ENCODE data around the gene AKR1D1. TPM values are rescaled to one million over a fixed set of nuclear protein-coding genes. Genes with fewer than 3 reads are reported as not detected.

Gene AKR1D1
- total and polyA plus RNA-seq, 4 donors: not detected

DNA sequence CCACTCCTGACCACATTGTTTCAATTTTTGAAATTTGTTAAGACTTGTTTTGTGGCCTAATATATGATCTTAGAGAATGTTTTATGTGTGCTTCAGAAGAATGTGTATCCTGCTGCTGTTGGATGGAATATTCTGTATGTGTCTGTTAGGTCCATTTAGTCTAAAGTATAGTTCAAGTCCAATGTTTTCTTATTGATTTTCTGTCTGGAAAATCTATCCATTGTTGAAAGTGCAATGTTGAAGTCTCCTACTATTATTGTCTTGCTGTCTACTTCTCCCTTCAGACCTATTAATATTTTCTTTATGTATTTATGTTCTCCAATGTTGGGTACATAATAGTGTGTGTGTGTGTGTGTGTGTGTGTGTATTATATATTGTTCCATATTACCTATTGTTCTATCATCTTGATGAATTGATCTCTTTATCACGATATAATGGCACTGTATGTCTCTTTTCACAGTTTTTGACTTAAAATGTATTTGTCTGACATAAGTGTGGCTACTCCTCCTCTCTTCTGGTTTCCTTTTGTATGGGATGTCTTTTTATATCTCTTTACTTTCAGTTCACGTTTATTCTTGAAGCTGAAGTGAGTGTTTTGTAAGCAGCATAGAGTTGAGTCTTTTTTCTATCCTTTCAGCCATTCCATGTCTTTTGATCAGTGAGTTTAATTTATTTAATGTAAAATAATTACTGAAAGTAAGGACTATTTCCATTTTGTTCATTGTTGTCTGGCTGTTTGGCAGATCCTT, 61.3 kb downstream of the AKR1D1 start:
- 71 to 77% methylated on average over 2 of the region's 2 CpGs for WGBS, 2 donors
- Histone ChIP-seq H3K9me3 (ENCODE audit: control insufficient read depth in 4 of 4, insufficient read depth in 3 of 4, low read length in 3 of 4) (no peaks in the 10 kb centered on the region), H3K27ac (ENCODE audit: low read depth in 1 of 2, low read length in 1 of 2) (no peak overlapping the region), H3K36me3 (ENCODE audit: control insufficient read depth in 4 of 4, insufficient read depth in 4 of 4, low read length in 4 of 4) (no peaks in the 10 kb centered on the region), H3K9ac (ENCODE audit: insufficient read depth in 1 of 2, low read length in 2 of 2) (no peak overlapping the region), H3K4me3 (no peak overlapping the region), H3K27me3 (ENCODE audit: control insufficient read depth in 3 of 3, insufficient read depth in 3 of 3, low read length in 2 of 3) (no peaks in the 10 kb centered on the region), H3K4me1 (ENCODE audit: control insufficient read depth in 5 of 5, insufficient read depth in 5 of 5, low read length in 5 of 5) (no peaks in the 10 kb centered on the region)
- no peak for TF ChIP-seq CTCF (IDR thresholded peaks at IDR 0.05; ENCODE audit: control extremely low read depth, extremely low read depth)
- DNase-seq (no peak), ATAC-seq (ENCODE audit: insufficient read depth, low FRiP score) (no peak)

- H3K9me3 ChIP-seq (ENCODE audit: control insufficient read depth in 4 of 4, insufficient read depth in 3 of 4, low read length in 3 of 4): no peaks in the 10 kb centered on the region
- H3K9ac ChIP-seq (ENCODE audit: insufficient read depth in 1 of 2, low read length in 2 of 2): no peak overlapping the region
- no peaks in the 10 kb centered on the region for H3K27me3 ChIP-seq (ENCODE audit: control insufficient read depth in 3 of 3, insufficient read depth in 3 of 3, low read length in 2 of 3)
- no peak overlapping the region for H3K4me3 ChIP-seq
- ATAC-seq (ENCODE audit: insufficient read depth, low FRiP score) (no peak), DNase-seq (no peak)
- no peaks in the 10 kb centered on the region for H3K4me1 ChIP-seq (ENCODE audit: control insufficient read depth in 5 of 5, insufficient read depth in 5 of 5, low read length in 5 of 5)
- TF ChIP-seq CTCF (IDR thresholded peaks at IDR 0.05; ENCODE audit: control extremely low read depth, extremely low read depth): no peak
- H3K27ac ChIP-seq (ENCODE audit: low read depth in 1 of 2, low read length in 1 of 2): no peak overlapping the region
- WGBS, 2 donors: 60 to 86% methylated on average over 3 of the region's 3 CpGs
- no peaks in the 10 kb centered on the region for H3K36me3 ChIP-seq (ENCODE audit: control insufficient read depth in 4 of 4, insufficient read depth in 4 of 4, low read length in 4 of 4)
These were observed 62.0 kb downstream of the AKR1D1 start for GRCh38 chr7:138138244-138138643.

DNA sequence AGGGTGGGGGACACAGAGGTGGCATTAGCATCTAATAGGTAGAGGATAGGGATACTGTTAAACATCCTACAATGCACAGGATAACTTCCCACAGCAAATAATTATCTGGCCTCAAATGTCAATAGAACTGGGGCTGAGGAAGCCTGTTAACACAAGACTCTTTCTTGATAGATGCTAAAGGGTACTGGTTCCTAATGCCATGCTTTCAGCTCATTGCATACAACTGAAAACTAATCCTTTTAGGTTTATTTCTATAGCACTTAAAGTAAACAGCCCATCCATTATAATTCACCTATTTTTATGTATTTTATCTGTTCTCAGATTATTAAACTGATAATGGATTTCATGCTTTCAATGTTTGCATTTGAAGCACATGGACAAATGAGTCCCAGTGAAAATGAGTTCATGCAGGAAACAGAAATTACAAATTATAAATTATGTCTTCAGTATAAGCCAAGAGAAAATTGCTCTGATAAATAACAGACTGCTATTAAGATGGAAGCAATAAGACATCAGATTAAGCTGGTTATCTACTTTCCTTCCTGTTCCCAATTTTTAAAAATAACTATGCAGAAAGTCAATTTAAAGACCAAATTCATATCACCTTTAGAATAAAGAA, 66.4 kb downstream of the AKR1D1 start:
- H3K9ac ChIP-seq (ENCODE audit: insufficient read depth in 1 of 2, low read length in 2 of 2): no peak overlapping the region
- TF ChIP-seq CTCF (IDR thresholded peaks at IDR 0.05; ENCODE audit: control extremely low read depth, extremely low read depth): no peak
- no peak overlapping the region for H3K27ac ChIP-seq (ENCODE audit: low read depth in 1 of 2, low read length in 1 of 2)
- H3K9me3 ChIP-seq (ENCODE audit: control insufficient read depth in 4 of 4, insufficient read depth in 3 of 4, low read length in 3 of 4): no peaks in the 10 kb centered on the region
- H3K4me1 ChIP-seq (ENCODE audit: control insufficient read depth in 5 of 5, insufficient read depth in 5 of 5, low read length in 5 of 5): no peaks in the 10 kb centered on the region
- no peak for ATAC-seq (ENCODE audit: insufficient read depth, low FRiP score)
- DNase-seq: no peak
- H3K36me3 ChIP-seq (ENCODE audit: control insufficient read depth in 4 of 4, insufficient read depth in 4 of 4, low read length in 4 of 4): no peaks in the 10 kb centered on the region
- no peaks in the 10 kb centered on the region for H3K27me3 ChIP-seq (ENCODE audit: control insufficient read depth in 3 of 3, insufficient read depth in 3 of 3, low read length in 2 of 3)
- no peak overlapping the region for H3K4me3 ChIP-seq
